H4 (cell line): Measurements from ENCODE around the gene RIC8A. TPM values are rescaled to one million over a fixed set of nuclear protein-coding genes. Genes with fewer than 3 reads are reported as not detected.
A peak's percentile ranks its signal among the peaks of the same experiment; 100 is the strongest.

Experiments
- DNase-seq: peaks from one replicate; pipeline ENCODE4 v3.0.0-alpha.2; 2015; ENCODE audit warnings: low spot score
- total RNA-seq: library from RNA; depleted of rRNA; stranded (reverse); fragments of >200 nt; shearing (Covaris generic); gene quantifications from 2 replicates; pipeline ENCODE4 v1.2.3, GENCODE V29; 2014; rRNA removed

The RIC8A gene
- total RNA-seq, 1 experiment from 2014 or later: 139 TPM

GRCh38 chr11:241634-242033 is 34.1 kb downstream of the RIC8A start:
- no peak for DNase-seq

- no peak for DNase-seq
Observed at GRCh38 chr11:244376-244775, 36.9 kb downstream of the RIC8A start.

GRCh38 chr11:249062-249461 is 41.6 kb downstream of the RIC8A start:
- no peak for DNase-seq

GRCh38 chr11:250274-250673 is 42.8 kb downstream of the RIC8A start:
- DNase-seq: no peak

GRCh38 chr11:250740-251299 is 43.3 kb downstream of the RIC8A start:
- peak; percentile 38 for DNase-seq

- DNase-seq: no peak
Observed at GRCh38 chr11:251550-251949, 44.0 kb downstream of the RIC8A start.

GRCh38 chr11:252666-253065 is 45.2 kb downstream of the RIC8A start:
- no peak for DNase-seq

GRCh38 chr11:253160-253885 is 45.8 kb downstream of the RIC8A start:
- no peak for DNase-seq

- DNase-seq: no peak
Observed at GRCh38 chr11:253886-254270, 46.4 kb downstream of the RIC8A start.

- DNase-seq: no peak
Observed at GRCh38 chr11:255176-255575, 47.7 kb downstream of the RIC8A start.

GRCh38 chr11:255816-256215 is 48.3 kb downstream of the RIC8A start:
- DNase-seq: no peak

- no peak for DNase-seq
Observed at GRCh38 chr11:256952-257737, 49.6 kb downstream of the RIC8A start.

GRCh38 chr11:257766-258493 is 50.4 kb downstream of the RIC8A start:
- no peak for DNase-seq

GRCh38 chr11:259413-259812 is 51.9 kb downstream of the RIC8A start:
- DNase-seq: no peak

GRCh38 chr11:261624-262023 is 54.1 kb downstream of the RIC8A start:
- DNase-seq: no peak

Other genes starting within 250 kb of the RIC8A start
- gene SCGB1C1, start 14.6 kb upstream of the RIC8A start, total RNA-seq: not detected in 2 replicates
- gene BET1L, start 309 bp upstream of the RIC8A start, total RNA-seq: 30.3 and 30.7 TPM in 2 replicates
- gene SIRT3, start 28.6 kb downstream of the RIC8A start, total RNA-seq: 6.4 and 12.3 TPM in 2 replicates
- gene PSMD13, start 29.3 kb downstream of the RIC8A start, total RNA-seq: 248 and 295 TPM in 2 replicates
- gene NLRP6, start 70.7 kb downstream of the RIC8A start, total RNA-seq: not detected in 2 replicates
- 2.2 and 2.4 TPM in 2 replicates for gene PGGHG, start 81.4 kb downstream of the RIC8A start, total RNA-seq
- not detected in 2 replicates for gene IFITM5, start 91.8 kb downstream of the RIC8A start, total RNA-seq
- gene IFITM2, start 100.1 kb downstream of the RIC8A start, total RNA-seq: 21.9 and 30.7 TPM in 2 replicates
- gene IFITM1, start 106.3 kb downstream of the RIC8A start, total RNA-seq: 179 TPM in 2 replicates
- gene IFITM3, start 113.2 kb downstream of the RIC8A start, total RNA-seq: 183 and 240 TPM in 2 replicates
- gene B4GALNT4, start 161.8 kb downstream of the RIC8A start, total RNA-seq: 6.5 and 11.1 TPM in 2 replicates
- gene PKP3, start 186.5 kb downstream of the RIC8A start, total RNA-seq: 2.4 and 3.0 TPM in 2 replicates
- 1.9 TPM in 1 of 2 replicates, not detected in the other for gene SIGIRR, start 207.3 kb downstream of the RIC8A start, total RNA-seq
- gene ANO9, start 234.3 kb downstream of the RIC8A start, total RNA-seq: not detected in 2 replicates
- 15.0 and 26.7 TPM in 2 replicates for gene PTDSS2, start 242.6 kb downstream of the RIC8A start, total RNA-seq